BE2C (cell line): ENCODE data around the gene UNC5A.

ENCODE experiments used
- DNase-seq: peaks from one replicate; pipeline ENCODE4 v3.0.0-alpha.2; 2020
- H3K27me3 ChIP-seq: fragments of 250-450 bp; sonication (Bioruptor Pico); 2 replicates; pipeline ENCODE4 v1.5.1; 2020; ENCODE audit warnings: mild to moderate bottlenecking
- H3K36me3 ChIP-seq: fragments of 250-450 bp; sonication (Bioruptor Pico); 2 replicates; pipeline ENCODE4 v1.5.1; 2020; ENCODE audit warnings: mild to moderate bottlenecking
- H3K4me1 ChIP-seq: fragments of 250-450 bp; sonication (Bioruptor Pico); 2 replicates; pipeline ENCODE4 v1.5.1; 2020
- H3K4me3 ChIP-seq: 2 replicates; pipeline ENCODE4 v1.5.1; 2011; ENCODE audit warnings: low read depth, low read length
- H3K9me3 ChIP-seq: fragments of 250-450 bp; sonication (Bioruptor Pico); 2 replicates; pipeline ENCODE4 v1.5.1; 2020
- CTCF ChIP-seq: IDR thresholded peaks from 2 replicates; pipeline ENCODE4 v1.5.1; 2012; ENCODE audit warnings: mild to moderate bottlenecking, low read depth, low read length

UNC5A gene

GRCh38 chr5:176785184-176786145 is 24.9 kb upstream of the UNC5A start:
- Histone ChIP-seq H3K4me1 (peaks cover 8% of the 10 kb centered on the region), H3K27me3 (no peaks in the 10 kb centered on the region)

GRCh38 chr5:176787676-176788075 is 22.7 kb upstream of the UNC5A start:
- Histone ChIP-seq H3K36me3 (no peaks in the 10 kb centered on the region), H3K27me3 (no peaks in the 10 kb centered on the region), H3K4me1 (peaks cover 10% of the 10 kb centered on the region), H3K9me3 (no peaks in the 10 kb centered on the region), H3K4me3 (no peak overlapping the region)
- no peak for DNase-seq
- no peak for TF ChIP-seq CTCF

More at GRCh38 chr5:176785184-176786145, 24.9 kb upstream of the UNC5A start:
- DNase-seq = no peak
- Histone ChIP-seq H3K4me3 (no peak overlapping the region), H3K36me3 (no peaks in the 10 kb centered on the region), H3K9me3 (no peaks in the 10 kb centered on the region)
- TF ChIP-seq CTCF = peak; percentile 21; the same call in 1 of the 2 replicates

- no peak overlapping the region for H3K4me3 ChIP-seq
- H3K9me3 ChIP-seq = no peaks in the 10 kb centered on the region
- H3K4me1 ChIP-seq = peaks cover 14% of the 10 kb centered on the region
- no peaks in the 10 kb centered on the region for H3K27me3 ChIP-seq
- H3K36me3 ChIP-seq = no peaks in the 10 kb centered on the region
- no peak for DNase-seq
- TF ChIP-seq CTCF = no peak
Observed at GRCh38 chr5:176788091-176788490, 22.3 kb upstream of the UNC5A start.

GRCh38 chr5:176788941-176789872 is 21.2 kb upstream of the UNC5A start:
- Histone ChIP-seq H3K9me3 (no peaks in the 10 kb centered on the region), H3K4me1 (peaks cover 23% of the 10 kb centered on the region), H3K4me3 (no peak overlapping the region), H3K27me3 (no peaks in the 10 kb centered on the region), H3K36me3 (no peaks in the 10 kb centered on the region)
- DNase-seq = peak; percentile 6
- TF ChIP-seq CTCF = no peak

GRCh38 chr5:176789873-176790615 is 20.3 kb upstream of the UNC5A start:
- Histone ChIP-seq H3K4me1 (peaks cover 17% of the 10 kb centered on the region), H3K9me3 (no peaks in the 10 kb centered on the region), H3K4me3 (no peak overlapping the region), H3K36me3 (no peaks in the 10 kb centered on the region), H3K27me3 (no peaks in the 10 kb centered on the region)
- no peak for TF ChIP-seq CTCF
- DNase-seq = no peak
